ENCODE data around the gene AGPAT1. TPM values are rescaled to one million over a fixed set of nuclear protein-coding genes. Genes with fewer than 3 reads are reported as not detected.

The AGPAT1 gene
- total and polyA plus RNA-seq, 2 of the 13 experiments (the other 11 are each of a cell fraction or from before 2014, with no cell fraction given), result 51.3 to 139 TPM

DNA sequence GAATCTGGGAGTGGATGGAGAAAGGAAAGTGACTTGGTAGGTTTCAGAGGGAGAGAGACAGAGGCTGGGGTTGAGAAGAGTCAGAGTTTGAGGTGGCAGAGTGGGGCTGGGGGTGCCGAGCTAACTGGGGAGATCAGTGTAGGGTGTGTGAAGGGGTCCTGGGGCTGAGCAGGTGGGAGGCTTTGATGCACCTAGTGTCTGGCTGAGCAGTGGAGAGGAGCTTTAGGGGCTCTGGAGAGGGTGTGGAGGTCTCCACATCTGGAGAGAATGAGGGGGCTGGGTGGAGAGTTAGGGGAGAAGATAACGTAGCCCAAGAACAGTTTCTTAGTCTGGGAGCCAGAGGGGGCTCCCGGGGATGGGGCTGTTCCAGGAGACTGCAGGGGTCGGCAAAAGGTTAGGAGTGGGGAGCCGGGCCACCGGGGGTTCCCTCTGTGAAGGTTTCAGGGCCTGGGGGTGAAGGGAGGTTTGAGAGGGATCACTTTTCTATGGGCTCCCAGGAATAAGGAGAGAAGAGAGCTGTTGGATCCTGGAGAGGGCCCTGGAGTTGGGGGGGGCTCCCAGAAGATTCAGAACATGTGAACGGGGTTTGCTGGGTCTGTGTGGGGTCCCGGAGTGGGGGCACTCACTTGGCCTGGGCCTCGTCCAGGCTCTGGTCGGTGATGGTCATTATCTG, 13.3 kb upstream of the AGPAT1 start (continued):
- TF ChIP-seq, protein P1, sequence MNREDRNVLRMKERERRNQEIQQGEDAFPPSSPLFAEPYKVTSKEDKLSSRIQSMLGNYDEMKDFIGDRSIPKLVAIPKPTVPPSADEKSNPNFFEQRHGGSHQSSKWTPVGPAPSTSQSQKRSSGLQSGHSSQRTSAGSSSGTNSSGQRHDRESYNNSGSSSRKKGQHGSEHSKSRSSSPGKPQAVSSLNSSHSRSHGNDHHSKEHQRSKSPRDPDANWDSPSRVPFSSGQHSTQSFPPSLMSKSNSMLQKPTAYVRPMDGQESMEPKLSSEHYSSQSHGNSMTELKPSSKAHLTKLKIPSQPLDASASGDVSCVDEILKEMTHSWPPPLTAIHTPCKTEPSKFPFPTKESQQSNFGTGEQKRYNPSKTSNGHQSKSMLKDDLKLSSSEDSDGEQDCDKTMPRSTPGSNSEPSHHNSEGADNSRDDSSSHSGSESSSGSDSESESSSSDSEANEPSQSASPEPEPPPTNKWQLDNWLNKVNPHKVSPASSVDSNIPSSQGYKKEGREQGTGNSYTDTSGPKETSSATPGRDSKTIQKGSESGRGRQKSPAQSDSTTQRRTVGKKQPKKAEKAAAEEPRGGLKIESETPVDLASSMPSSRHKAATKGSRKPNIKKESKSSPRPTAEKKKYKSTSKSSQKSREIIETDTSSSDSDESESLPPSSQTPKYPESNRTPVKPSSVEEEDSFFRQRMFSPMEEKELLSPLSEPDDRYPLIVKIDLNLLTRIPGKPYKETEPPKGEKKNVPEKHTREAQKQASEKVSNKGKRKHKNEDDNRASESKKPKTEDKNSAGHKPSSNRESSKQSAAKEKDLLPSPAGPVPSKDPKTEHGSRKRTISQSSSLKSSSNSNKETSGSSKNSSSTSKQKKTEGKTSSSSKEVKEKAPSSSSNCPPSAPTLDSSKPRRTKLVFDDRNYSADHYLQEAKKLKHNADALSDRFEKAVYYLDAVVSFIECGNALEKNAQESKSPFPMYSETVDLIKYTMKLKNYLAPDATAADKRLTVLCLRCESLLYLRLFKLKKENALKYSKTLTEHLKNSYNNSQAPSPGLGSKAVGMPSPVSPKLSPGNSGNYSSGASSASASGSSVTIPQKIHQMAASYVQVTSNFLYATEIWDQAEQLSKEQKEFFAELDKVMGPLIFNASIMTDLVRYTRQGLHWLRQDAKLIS (CRISPR knock-in tag; IDR thresholded peaks at IDR 0.05), result no peak
- TF ChIP-seq PHF8 (CRISPR knock-in tag; IDR thresholded peaks at IDR 0.05), result 0 out of 2 replicates have a peak, but pooled peaks have one; percentile 24
- TF ChIP-seq ZNF34 (CRISPR knock-in tag; IDR thresholded peaks at IDR 0.05; ENCODE audit: borderline replicate concordance), result no peak
- TF ChIP-seq ZNF256 (CRISPR knock-in tag; conservative IDR thresholded peaks at IDR 0.05), result no peak
- TF ChIP-seq, protein P2, sequence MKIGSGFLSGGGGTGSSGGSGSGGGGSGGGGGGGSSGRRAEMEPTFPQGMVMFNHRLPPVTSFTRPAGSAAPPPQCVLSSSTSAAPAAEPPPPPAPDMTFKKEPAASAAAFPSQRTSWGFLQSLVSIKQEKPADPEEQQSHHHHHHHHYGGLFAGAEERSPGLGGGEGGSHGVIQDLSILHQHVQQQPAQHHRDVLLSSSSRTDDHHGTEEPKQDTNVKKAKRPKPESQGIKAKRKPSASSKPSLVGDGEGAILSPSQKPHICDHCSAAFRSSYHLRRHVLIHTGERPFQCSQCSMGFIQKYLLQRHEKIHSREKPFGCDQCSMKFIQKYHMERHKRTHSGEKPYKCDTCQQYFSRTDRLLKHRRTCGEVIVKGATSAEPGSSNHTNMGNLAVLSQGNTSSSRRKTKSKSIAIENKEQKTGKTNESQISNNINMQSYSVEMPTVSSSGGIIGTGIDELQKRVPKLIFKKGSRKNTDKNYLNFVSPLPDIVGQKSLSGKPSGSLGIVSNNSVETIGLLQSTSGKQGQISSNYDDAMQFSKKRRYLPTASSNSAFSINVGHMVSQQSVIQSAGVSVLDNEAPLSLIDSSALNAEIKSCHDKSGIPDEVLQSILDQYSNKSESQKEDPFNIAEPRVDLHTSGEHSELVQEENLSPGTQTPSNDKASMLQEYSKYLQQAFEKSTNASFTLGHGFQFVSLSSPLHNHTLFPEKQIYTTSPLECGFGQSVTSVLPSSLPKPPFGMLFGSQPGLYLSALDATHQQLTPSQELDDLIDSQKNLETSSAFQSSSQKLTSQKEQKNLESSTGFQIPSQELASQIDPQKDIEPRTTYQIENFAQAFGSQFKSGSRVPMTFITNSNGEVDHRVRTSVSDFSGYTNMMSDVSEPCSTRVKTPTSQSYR (CRISPR knock-in tag; IDR thresholded peaks at IDR 0.05; ENCODE audit: borderline replicate concordance), result no peak
- no peak for TF ChIP-seq ZNF766 (CRISPR knock-in tag; IDR thresholded peaks at IDR 0.05; ENCODE audit: borderline replicate concordance)
- no peak for TF ChIP-seq RFXANK (CRISPR knock-in tag; IDR thresholded peaks at IDR 0.05)
- no peak for TF ChIP-seq ZNF839 (CRISPR knock-in tag; IDR thresholded peaks at IDR 0.05; ENCODE audit: borderline replicate concordance)
- no peak for TF ChIP-seq HMG20B (CRISPR knock-in tag; conservative IDR thresholded peaks at IDR 0.05)
- TF ChIP-seq ZNF253 (CRISPR knock-in tag; IDR thresholded peaks at IDR 0.05; ENCODE audit: borderline replicate concordance), result no peak
- no peak for TF ChIP-seq NFKBIZ (CRISPR knock-in tag; IDR thresholded peaks at IDR 0.05)
- TF ChIP-seq ZNF557 (CRISPR knock-in tag; IDR thresholded peaks at IDR 0.05), result no peak
- no peak for TF ChIP-seq HBP1 (CRISPR knock-in tag; IDR thresholded peaks at IDR 0.05; ENCODE audit: low read depth)
- TF ChIP-seq, protein P3, sequence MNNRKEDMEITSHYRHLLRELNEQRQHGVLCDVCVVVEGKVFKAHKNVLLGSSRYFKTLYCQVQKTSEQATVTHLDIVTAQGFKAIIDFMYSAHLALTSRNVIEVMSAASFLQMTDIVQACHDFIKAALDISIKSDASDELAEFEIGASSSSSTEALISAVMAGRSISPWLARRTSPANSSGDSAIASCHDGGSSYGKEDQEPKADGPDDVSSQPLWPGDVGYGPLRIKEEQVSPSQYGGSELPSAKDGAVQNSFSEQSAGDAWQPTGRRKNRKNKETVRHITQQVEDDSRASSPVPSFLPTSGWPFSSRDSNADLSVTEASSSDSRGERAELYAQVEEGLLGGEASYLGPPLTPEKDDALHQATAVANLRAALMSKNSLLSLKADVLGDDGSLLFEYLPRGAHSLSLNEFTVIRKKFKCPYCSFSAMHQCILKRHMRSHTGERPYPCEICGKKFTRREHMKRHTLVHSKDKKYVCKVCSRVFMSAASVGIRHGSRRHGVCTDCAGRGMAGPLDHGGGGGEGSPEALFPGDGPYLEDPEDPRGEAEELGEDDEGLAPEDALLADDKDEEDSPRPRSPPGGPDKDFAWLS (CRISPR knock-in tag; IDR thresholded peaks at IDR 0.05; ENCODE audit: borderline replicate concordance), result no peak
- no peak for TF ChIP-seq ZNF775 (CRISPR knock-in tag; IDR thresholded peaks at IDR 0.05; ENCODE audit: borderline replicate concordance)
- no peak for TF ChIP-seq HNF1B (CRISPR knock-in tag; IDR thresholded peaks at IDR 0.05)
